NCI-H526 treated with DMSO at 0.1 percent for 48 hours (cell line): ENCODE results near the gene AMELY.
"Not testable (repeated sequence)": the region's sequence is repeated elsewhere in the genome, so short reads cannot be mapped to it uniquely, and the experiment has no call there.

Experiments used
- DNase-seq: peaks from one replicate; lab custom pipeline; 2025; lab: John Stamatoyannopoulos, UW

AMELY gene, protein sequence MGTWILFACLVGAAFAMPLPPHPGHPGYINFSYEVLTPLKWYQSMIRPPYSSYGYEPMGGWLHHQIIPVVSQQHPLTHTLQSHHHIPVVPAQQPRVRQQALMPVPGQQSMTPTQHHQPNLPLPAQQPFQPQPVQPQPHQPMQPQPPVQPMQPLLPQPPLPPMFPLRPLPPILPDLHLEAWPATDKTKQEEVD

DNA sequence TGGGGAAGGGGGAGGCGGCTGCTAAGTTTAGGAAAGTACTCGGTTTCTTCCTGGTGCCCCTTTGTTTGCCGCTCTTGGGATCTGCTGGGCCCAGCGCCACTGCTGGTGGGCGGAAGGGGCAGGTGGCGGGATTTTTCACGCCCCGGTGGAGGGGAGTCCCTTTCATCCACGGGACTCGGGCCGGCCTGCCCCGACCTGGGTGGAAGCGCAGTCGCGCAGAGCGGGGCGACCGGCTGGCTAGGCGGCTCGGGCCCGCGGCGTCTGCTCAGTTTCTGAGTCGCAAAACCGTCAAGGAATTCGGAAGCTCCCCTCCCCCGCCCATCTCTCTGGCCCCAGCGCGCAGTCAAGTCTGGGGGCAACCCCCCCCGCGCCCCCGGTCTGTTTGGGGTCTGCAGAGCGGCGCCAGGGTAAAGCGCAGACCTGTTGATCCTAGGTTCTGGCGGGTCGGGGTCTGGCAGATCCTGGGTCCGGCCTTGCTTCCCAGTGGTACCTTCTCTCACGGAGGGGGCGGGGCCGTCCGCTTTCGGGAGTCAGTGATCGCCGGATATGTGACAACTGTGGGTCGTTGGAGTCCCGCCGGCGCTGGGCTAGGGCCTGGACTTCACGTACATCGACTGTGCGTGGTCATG, at the start of gene AMELY:
Gene AMELY (minus strand): TSS at position 500 of the 629 bp plus-strand sequence. CDS start 39,144 bp downstream, outside the sequence.
- no peak for DNase-seq

- no peak for DNase-seq
These were observed 38.4 kb upstream of the AMELY start for GRCh38 chrY:6949947-6950346.

GRCh38 chrY:6948378-6948777, 36.8 kb upstream of the AMELY start:
- DNase-seq: no peak

DNA sequence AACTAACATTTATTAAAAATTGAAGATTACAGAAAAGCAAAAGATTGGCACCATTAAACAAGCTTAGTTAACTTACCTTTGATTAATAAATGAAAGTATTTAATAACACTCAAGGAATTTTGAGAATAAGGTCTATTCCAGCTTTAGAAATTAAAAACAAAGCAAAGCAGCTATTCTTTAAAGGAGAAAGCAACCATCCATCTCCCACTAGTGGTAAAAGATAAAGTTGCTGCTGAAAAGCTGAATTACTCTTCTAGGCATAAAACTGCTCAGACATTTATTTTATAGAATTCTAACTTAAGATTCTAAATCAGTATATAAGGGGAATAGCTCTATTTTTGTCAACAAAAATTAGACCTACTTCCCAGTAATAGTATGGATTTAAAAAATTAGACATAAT, 36.1 kb upstream of the AMELY start:
- no peak for DNase-seq

DNA sequence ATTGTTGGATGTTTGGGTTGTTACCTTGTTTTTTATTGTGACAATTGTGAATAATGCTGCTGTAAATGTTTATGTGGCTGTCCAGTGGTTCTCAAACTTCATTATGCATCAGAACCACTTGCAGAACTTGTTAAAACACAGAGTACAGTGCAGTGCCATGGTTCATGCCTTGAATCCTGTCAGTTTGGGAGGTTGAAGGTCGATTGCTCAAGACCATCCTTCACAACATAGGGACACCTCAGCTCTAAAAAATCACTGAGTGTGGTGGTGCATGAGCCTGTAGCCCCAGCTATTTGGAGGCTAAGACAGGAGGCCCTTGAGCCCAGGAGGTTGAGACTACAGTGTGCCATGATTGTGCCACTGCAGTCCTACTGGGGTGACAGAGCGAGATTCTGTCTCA, 23.9 kb upstream of the AMELY start:
- DNase-seq: no peak

- no peak for DNase-seq
These were observed 20.3 kb upstream of the AMELY start for GRCh38 chrY:6931779-6932396.

DNA sequence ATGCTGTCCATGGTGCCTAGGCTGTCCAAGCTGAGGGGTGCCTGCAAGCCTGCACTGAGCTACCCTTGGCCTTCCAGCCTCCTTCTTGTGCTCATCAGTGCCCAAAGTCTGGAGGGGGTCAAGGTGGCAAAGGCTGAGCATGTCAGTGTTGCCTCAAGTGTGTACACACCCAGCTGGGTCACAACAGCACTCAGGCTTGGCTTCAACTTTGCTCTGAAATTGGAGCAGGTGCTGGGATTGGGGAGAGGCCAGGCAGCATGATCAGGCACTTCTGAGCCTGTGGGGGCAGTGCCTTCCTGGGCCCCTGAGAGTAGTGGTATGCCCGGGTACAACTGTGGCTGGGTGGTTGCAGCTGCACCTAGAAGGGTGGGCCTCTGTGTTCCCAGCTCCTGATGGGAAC, 17.7 kb upstream of the AMELY start:
- no peak for DNase-seq

- DNase-seq: no peak
These were observed 16.7 kb upstream of the AMELY start for GRCh38 chrY:6928265-6928664.

DNA sequence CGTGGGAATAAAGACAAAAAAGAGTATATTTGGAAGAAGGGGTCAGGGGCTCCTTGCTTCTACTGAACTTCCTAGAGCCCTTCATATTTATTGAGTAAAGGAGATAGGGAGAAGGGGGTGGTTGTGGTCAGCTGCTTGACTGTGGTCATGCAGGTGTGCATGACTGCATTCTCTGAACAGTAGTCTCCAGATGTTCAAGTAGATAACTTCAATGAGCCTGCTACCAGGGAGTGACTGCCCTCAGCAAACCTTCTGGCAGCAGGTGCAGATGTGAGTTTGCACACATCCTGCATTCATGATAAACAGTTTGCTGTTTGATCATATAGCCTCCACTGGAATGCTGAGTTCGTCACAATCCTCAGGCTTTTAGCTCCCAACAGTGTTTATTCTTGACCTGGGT, 9.5 kb upstream of the AMELY start:
- DNase-seq: no peak

DNA sequence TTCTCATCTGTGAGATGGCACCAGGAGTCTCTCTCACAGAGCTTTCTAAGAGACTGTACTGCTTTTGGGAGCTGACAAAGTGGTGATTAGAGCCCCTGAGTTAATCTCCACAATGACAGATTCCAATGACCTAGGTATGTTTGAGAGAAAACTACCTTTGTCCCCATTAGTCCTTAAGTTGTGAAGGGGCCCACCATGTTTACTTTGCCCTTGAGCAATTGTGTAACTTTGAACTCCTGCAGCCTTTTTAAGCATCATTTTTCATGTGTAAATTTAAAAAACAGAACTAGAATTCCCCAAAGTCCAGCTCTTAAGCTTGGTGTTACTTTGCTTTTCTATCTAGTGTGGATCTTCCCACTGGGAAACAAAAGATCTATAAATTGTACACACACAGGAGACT, 1.8 kb upstream of the AMELY start:
- DNase-seq: no peak

DNA sequence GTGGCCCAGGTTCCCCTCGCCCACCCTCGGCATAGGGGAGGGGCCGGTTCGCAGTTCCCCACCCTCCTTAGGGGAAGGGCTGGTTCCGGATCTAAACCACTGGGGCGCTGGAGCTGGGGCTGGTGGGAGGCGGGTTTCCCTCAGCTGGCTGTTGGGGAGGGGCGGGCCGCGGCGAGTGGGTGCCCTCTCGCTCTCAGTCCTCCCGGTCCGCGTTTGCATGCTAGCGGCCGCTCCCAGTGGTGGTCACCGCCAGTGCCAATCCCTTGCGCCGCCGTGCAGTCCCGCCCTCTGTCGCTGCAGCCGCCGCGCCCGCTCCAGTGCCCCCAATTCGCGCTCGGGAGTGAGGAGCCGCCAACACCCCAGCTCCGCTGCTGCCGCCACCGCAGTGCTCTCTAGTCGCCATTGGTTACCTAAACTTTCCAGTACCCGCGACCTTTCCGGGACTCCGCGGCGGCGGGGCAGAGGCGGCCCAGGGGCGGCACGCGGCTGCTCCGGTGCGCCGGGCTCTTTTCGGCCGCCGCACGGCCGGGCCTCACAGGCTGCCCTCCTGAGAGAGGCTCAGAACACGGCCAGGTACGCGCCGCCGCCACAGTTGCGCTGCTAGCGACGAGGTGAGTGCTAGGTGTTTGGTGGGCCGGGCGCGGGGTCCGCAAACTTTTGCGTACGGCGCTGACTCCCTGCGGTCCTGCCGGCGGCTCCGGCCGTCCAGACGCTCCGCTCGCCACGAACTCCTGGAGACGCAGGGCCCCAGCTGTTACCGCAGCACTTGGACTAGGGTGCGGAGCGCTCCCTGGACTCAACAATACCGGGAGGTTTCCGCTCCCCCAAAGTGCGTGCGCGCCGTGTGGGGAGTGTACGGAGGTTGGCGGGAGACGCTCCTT, 940 bp downstream of the AMELY start, which contains the start of gene TBL1Y:
Gene TBL1Y (plus strand): TSS at position 326 of the 881 bp plus-strand sequence. CDS start 114,388 bp downstream, outside the sequence.
- DNase-seq: no peak

DNA sequence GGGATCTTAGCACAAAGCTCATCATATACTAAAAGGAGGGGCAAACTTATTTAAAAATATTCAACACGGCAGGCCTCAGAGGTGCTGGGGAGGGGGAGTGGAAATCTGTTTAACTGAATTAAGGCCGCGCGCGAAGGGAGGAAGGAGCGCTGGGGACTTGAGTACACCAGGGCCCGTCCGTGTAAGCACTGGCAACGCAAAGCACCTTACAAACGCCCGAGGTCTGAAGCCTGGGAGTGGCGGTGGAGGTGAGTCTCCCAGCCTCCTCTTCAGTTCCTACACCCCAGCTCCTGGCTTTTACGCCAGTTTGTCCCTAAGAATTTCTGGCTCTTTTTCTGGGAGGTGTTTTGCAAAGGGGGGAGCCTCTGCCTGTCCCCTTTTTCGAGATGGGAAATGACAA, 1.7 kb downstream of the AMELY start:
- no peak for DNase-seq

DNA sequence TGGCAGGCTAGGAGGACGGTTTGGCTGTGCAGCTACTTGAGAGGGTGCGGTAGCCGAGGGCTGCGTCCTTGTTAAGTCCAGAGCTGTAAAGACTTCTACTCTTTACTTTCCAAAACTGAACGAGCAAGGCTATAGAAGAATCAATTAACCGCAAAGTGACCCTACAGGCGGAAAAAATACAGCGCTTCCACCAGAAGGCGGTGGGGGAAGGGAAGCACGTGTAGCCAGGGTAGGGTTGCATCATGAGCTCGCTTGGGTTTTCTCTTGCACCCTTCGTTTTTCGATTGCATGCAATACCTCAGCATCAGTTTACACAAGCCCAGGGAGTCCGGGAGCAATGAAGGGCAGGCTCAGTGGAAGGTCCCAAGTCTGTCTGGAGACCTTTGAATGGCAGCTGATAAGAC, 2.4 kb downstream of the AMELY start:
- DNase-seq: no peak

GRCh38 chrY:6908021-6908420, 3.5 kb downstream of the AMELY start:
- not testable (repeated sequence) for DNase-seq

DNA sequence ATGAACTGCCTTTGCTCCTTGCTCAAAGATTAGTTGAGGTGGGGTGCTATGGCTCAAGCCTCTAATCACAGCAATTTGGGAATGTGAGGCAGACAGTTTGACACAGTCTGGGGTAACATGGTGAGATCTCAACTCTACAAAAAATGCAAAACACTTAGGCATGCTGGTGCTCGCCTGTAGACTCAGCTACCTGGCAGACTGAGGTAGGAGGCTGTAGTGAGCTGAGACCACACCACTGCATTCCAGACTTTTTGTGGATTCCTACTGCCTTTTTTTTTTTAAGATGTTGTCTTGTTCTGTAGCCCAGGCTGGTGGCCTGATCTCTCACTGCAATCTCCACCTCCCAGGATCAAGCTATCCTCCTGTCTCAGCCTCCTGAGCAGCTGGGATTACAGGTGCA, 4.0 kb downstream of the AMELY start:
- DNase-seq: no peak

GRCh38 chrY:6902116-6902515, 9.4 kb downstream of the AMELY start:
- not testable (repeated sequence) for DNase-seq

- no peak for DNase-seq
These were observed 16.3 kb downstream of the AMELY start for GRCh38 chrY:6895236-6895635.

GRCh38 chrY:6894496-6894895, 17.1 kb downstream of the AMELY start:
- DNase-seq: no peak

GRCh38 chrY:6849384-6849783, 62.2 kb downstream of the AMELY start:
- no peak for DNase-seq

- not testable (repeated sequence) for DNase-seq
These were observed 68.9 kb downstream of the AMELY start for GRCh38 chrY:6842650-6843049.
